Measurements from ENCODE around the gene JARID2. TPM values are rescaled to one million over a fixed set of nuclear protein-coding genes. Genes with fewer than 3 reads are reported as not detected.
A peak's percentile ranks its signal among the peaks of the same experiment; 100 is the strongest.

JARID2 gene
- total and polyA plus RNA-seq, 10 of the 15 experiments (the other 5 are each of a cell fraction or from before 2014, with no cell fraction given) = 4.2 to 21.6 (median 11.7) TPM

- TF ChIP-seq, protein P1, sequence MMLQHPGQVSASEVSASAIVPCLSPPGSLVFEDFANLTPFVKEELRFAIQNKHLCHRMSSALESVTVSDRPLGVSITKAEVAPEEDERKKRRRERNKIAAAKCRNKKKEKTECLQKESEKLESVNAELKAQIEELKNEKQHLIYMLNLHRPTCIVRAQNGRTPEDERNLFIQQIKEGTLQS (IDR thresholded peaks at IDR 0.05; ENCODE audit: borderline replicate concordance, extremely low read depth, low read depth, low read length) = no peak
- no peak for TF ChIP-seq GABPA (IDR thresholded peaks at IDR 0.05; ENCODE audit: low read depth)
- TF ChIP-seq, protein P2, sequence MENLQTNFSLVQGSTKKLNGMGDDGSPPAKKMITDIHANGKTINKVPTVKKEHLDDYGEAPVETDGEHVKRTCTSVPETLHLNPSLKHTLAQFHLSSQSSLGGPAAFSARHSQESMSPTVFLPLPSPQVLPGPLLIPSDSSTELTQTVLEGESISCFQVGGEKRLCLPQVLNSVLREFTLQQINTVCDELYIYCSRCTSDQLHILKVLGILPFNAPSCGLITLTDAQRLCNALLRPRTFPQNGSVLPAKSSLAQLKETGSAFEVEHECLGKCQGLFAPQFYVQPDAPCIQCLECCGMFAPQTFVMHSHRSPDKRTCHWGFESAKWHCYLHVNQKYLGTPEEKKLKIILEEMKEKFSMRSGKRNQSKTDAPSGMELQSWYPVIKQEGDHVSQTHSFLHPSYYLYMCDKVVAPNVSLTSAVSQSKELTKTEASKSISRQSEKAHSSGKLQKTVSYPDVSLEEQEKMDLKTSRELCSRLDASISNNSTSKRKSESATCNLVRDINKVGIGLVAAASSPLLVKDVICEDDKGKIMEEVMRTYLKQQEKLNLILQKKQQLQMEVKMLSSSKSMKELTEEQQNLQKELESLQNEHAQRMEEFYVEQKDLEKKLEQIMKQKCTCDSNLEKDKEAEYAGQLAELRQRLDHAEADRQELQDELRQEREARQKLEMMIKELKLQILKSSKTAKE (IDR thresholded peaks at IDR 0.05; ENCODE audit: low read depth, poor library complexity, severe bottlenecking) = no peak
- TF ChIP-seq PML (IDR thresholded peaks at IDR 0.05; ENCODE audit: low read length) = no peak
- TF ChIP-seq KDM1A (IDR thresholded peaks at IDR 0.05; ENCODE audit: borderline replicate concordance) = no peak
- no peak for TF ChIP-seq ZNF207 (IDR thresholded peaks at IDR 0.05; ENCODE audit: borderline replicate concordance)
- no peak for TF ChIP-seq CHD2 (IDR thresholded peaks at IDR 0.05; ENCODE audit: borderline replicate concordance, low read depth, low read length)
- no peak for TF ChIP-seq SMC3 (IDR thresholded peaks at IDR 0.05; ENCODE audit: borderline replicate concordance, low read length)
- no peak for TF ChIP-seq RCOR1 (conservative IDR thresholded peaks at IDR 0.05; ENCODE audit: low read depth, low read length)
- no peak for TF ChIP-seq ZZZ3 (IDR thresholded peaks at IDR 0.05; ENCODE audit: control insufficient read depth, insufficient read length, low read depth)
- no peak for TF ChIP-seq IKZF1 (conservative IDR thresholded peaks at IDR 0.05)
- no peak for TF ChIP-seq CHD1 (IDR thresholded peaks at IDR 0.05; ENCODE audit: low read depth, low read length)
- no peak for TF ChIP-seq TBL1XR1 (IDR thresholded peaks at IDR 0.05; ENCODE audit: low read depth, low read length)
- TF ChIP-seq DPF2 (IDR thresholded peaks at IDR 0.05) = 0 out of 2 replicates have a peak, but pooled peaks have one; percentile 12
Observed at GRCh38 chr6:15255909-15256395, 10.1 kb downstream of the JARID2 start (continued).
